ENCODE data around the gene EPHB2. TPM values are rescaled to one million over a fixed set of nuclear protein-coding genes. Genes with fewer than 3 reads are reported as not detected.

The EPHB2 gene
- total RNA-seq, 3 donors from 2014 or later = 22.7 to 76.7 (median 70.8) TPM

DNA sequence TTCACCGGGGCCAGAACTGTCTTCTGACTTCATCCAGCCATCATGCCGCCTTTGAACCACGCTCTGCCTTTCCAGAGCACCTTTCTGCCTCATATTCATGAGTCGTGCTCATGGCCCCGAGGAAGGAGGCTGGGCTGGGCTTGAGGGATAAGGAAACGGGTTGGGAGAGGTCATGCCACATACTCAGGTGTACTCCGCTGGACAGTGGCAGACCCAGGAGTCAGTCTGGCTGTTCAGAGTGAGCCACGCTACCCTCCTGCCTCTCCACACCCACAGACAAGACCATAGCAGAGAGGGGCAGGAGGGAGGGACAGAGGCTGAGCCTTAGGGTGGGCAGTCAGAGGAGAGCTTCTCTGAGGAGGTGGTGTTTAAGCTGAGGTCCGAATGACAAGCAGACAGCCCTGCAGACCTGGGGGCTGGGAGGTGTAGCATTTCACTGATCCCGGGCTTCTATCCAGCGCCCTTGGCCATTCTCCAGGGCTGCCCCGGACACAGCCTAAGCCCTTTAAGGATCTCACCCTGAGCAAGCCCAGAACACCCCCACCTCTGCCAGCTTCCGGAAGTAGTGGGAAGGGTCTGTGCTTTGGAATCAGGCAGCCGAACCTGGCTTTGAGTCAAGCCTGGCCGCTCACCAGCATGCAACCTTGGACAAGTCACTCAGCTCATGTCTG is 159.7 kb downstream of the EPHB2 start:
- no peak overlapping the region for H3K4me3 ChIP-seq
- no peak for DNase-seq
- intact Hi-C loops (cut with DNase I, micrococcal nuclease) = no loop called here
- no peaks in the 10 kb centered on the region for H3K36me3 ChIP-seq (ENCODE audit: low read depth)
- ATAC-seq = no peak
- TF ChIP-seq, protein P1, sequence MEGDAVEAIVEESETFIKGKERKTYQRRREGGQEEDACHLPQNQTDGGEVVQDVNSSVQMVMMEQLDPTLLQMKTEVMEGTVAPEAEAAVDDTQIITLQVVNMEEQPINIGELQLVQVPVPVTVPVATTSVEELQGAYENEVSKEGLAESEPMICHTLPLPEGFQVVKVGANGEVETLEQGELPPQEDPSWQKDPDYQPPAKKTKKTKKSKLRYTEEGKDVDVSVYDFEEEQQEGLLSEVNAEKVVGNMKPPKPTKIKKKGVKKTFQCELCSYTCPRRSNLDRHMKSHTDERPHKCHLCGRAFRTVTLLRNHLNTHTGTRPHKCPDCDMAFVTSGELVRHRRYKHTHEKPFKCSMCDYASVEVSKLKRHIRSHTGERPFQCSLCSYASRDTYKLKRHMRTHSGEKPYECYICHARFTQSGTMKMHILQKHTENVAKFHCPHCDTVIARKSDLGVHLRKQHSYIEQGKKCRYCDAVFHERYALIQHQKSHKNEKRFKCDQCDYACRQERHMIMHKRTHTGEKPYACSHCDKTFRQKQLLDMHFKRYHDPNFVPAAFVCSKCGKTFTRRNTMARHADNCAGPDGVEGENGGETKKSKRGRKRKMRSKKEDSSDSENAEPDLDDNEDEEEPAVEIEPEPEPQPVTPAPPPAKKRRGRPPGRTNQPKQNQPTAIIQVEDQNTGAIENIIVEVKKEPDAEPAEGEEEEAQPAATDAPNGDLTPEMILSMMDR (IDR thresholded peaks at IDR 0.05) = no peak
- H3K4me1 ChIP-seq (ENCODE audit: low read depth) = no peaks in the 10 kb centered on the region
- H3K9me3 ChIP-seq = no peaks in the 10 kb centered on the region

DNA sequence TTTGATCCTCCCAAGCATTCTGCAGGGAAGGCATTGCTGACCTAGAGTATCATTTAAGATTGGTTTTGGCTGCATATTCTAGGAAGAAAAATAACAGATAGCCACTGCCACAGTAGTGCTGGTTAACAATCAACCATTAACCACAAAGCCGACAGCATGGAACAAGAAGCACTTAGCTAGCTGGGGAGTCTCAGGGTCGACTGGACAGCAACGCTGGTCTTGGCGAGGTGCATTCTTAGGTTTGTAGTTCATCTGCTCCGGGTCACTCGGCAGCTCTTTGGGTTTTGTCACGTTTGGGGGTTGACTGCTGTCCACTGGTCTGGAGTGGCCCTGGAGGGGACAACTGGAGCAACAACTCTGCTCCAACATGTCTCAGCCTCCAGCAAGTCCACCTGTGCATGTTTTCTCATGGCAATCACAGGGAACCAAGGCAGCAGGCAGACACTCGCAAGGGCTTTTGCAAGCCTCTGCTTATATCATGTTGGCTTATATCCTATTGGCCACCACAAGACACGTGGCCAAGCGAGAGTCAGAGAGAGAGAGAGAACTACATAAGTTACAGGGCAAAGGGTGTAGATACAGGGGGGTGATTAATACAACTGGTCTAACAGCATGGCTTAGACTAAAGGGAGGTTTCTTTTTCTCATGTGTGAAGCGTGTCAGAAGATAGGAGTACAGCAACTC is 162.5 kb downstream of the EPHB2 start:
- Histone ChIP-seq H3K4me1 (ENCODE audit: low read depth) (no peaks in the 10 kb centered on the region), H3K36me3 (ENCODE audit: low read depth) (no peaks in the 10 kb centered on the region), H3K4me3 (no peak overlapping the region), H3K9me3 (no peaks in the 10 kb centered on the region)
- ATAC-seq = no peak
- no peak for DNase-seq
- TF ChIP-seq, protein P1 (IDR thresholded peaks at IDR 0.05) = no peak
- intact Hi-C loops (cut with DNase I, micrococcal nuclease) = no loop called here

DNA sequence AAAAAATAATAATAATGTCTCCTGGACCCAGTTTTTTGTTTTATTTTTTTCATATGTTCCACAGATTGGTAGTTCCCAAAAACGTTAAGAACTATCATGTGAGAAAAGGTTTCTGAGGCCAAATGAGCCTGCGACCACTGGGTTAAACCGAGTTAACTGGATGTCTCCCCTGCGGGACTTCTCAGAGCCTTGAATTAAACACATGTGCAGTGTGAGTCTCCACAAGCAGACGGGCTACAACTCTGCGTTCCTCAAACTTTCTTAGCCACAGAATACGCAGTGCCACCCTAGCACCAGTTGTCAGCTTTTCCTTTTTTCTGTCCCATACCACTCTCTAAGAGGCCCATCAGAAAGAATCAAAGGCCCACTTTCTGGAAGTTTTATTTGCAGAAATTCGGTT is 164.1 kb downstream of the EPHB2 start:
- no peaks in the 10 kb centered on the region for H3K36me3 ChIP-seq (ENCODE audit: low read depth)
- no peaks in the 10 kb centered on the region for H3K4me1 ChIP-seq (ENCODE audit: low read depth)
- no peak overlapping the region for H3K4me3 ChIP-seq
- DNase-seq = no peak
- TF ChIP-seq, protein P1 (IDR thresholded peaks at IDR 0.05) = no peak
- H3K9me3 ChIP-seq = no peaks in the 10 kb centered on the region
- intact Hi-C loops (cut with DNase I, micrococcal nuclease) = no loop called here
- ATAC-seq = no peak

DNA sequence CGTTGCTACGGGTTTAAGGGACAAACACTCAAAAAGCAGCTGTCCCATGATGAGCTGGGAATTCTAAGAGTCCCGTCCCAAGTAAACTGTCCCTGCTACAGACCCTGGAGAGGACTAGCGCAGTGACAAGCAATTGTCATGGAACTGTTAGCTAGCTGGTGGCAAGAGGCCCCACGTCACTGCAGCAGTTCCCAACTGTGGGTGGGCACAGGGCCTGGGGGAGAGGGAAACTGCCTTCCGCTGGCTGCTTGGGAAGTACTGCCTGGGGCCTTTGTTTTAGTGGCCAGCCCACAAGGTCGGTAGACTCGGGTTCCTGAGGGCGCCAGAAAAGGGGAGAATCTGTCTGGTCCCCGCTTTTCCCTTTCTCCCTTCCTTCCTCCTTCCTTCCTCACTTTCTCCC is 164.6 kb downstream of the EPHB2 start:
- Histone ChIP-seq H3K36me3 (ENCODE audit: low read depth) (no peaks in the 10 kb centered on the region), H3K4me3 (no peak overlapping the region), H3K9me3 (no peaks in the 10 kb centered on the region), H3K4me1 (ENCODE audit: low read depth) (no peaks in the 10 kb centered on the region)
- intact Hi-C loops (cut with DNase I, micrococcal nuclease) = no loop called here
- ATAC-seq = no peak
- DNase-seq = no peak
- TF ChIP-seq, protein P1 (IDR thresholded peaks at IDR 0.05) = no peak

DNA sequence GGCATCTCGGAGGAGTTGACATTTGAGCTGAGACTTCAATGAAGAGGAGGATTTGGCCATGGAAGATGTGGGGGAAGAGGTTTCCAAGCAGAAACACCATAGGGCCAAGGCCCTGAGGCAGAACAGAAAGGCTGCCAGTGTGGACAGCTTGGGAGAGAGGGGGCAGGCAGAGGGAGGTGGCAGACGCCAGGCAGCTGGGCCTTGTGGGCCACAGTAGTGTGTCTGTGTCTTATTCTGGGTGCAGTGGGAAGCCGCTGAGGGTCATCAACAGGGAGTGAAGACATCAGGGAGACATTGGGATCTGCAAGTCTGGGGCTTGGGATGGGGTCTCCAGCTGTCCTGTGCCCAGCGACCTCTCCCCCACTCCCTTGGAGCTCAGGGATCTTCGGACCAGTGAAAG is 165.2 kb downstream of the EPHB2 start:
- DNase-seq (no peak), ATAC-seq (no peak)
- H3K9me3 ChIP-seq = no peaks in the 10 kb centered on the region
- TF ChIP-seq, protein P1 (IDR thresholded peaks at IDR 0.05) = no peak
- H3K36me3 ChIP-seq (ENCODE audit: low read depth) = no peaks in the 10 kb centered on the region
- no peaks in the 10 kb centered on the region for H3K4me1 ChIP-seq (ENCODE audit: low read depth)
- intact Hi-C loops (cut with DNase I, micrococcal nuclease) = no loop called here
- no peak overlapping the region for H3K4me3 ChIP-seq
